PC-3 (cell line): Measurements from ENCODE around the gene PMF1.

Experiments used
- EZH2 ChIP-seq: fragments of 300-600 bp; sonication (generic); IDR thresholded peaks from one replicate; pipeline ENCODE4 v1.6.1; 2017; ENCODE audit warnings: antibody characterized with exemption, mild to moderate bottlenecking, low read length; ENCODE audit not compliant: unreplicated experiment
- EZH2phosphoT487 ChIP-seq: fragments of 300-600 bp; sonication (generic); IDR thresholded peaks from 2 replicates; pipeline ENCODE4 v1.6.1; 2018; ENCODE audit warnings: mild to moderate bottlenecking, antibody characterized with exemption, low read length, borderline replicate concordance
- TF ChIP-seq, protein P1 (sequence below): fragments of 300-600 bp; sonication (generic); conservative IDR thresholded peaks from 2 replicates; pipeline ENCODE4 v1.5.1; 2017; ENCODE audit warnings: antibody characterized with exemption, low read depth, mild to moderate bottlenecking, low read length

DNA sequence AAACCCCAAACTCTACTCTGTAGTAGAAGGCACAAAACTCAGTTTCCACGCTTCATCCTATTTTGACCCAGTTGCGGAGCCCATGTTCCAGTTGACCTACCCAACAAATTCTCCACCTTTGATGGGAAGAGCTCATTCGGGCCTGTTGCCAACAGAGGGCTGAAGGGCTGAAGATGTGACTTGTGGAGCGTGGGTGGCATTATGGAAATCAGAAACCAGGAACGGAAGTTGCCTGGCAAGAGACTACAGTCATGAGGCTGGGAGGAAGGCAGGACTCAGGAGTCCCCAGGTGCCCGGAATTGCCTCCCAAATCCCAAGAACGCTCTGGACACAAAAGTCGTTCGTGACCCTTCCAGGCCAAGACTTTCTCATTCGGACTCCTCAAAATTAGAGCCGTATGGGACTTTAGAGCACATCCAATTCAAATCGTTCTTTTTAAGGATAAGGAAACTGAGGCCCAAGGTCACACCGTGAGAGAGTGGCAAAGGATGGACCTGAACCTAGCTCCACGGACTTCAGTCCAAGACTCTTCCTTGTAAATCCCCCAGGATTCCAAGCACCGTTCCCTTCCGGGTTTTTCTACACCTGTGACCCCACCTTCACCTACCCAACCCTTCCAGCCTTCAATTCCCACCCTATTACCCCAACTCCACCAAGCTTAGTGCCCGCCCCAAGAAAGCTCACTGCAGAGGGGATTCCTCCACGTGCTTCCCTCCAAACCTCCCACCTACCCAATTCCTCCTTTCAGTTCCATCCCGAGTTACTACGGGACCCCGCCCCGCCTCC, 69.1 kb downstream of the PMF1 start:
- TF ChIP-seq, protein P1, sequence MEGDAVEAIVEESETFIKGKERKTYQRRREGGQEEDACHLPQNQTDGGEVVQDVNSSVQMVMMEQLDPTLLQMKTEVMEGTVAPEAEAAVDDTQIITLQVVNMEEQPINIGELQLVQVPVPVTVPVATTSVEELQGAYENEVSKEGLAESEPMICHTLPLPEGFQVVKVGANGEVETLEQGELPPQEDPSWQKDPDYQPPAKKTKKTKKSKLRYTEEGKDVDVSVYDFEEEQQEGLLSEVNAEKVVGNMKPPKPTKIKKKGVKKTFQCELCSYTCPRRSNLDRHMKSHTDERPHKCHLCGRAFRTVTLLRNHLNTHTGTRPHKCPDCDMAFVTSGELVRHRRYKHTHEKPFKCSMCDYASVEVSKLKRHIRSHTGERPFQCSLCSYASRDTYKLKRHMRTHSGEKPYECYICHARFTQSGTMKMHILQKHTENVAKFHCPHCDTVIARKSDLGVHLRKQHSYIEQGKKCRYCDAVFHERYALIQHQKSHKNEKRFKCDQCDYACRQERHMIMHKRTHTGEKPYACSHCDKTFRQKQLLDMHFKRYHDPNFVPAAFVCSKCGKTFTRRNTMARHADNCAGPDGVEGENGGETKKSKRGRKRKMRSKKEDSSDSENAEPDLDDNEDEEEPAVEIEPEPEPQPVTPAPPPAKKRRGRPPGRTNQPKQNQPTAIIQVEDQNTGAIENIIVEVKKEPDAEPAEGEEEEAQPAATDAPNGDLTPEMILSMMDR = no peak
- TF ChIP-seq EZH2 (no peak), EZH2phosphoT487 (no peak)
